Measurements from ENCODE around the gene SIDT2.

GRCh38 chr11:117159892-117160291 lies 18.7 kb upstream of the SIDT2 start:
- no peak for TF ChIP-seq CTCF (IDR thresholded peaks at IDR 0.05)
- TF ChIP-seq ZFX (IDR thresholded peaks at IDR 0.05; ENCODE audit: borderline replicate concordance) = no peak
